Glutamatergic neuron (in vitro differentiated cells): ENCODE data around the gene GRIK3. TPM values are rescaled to one million over a fixed set of nuclear protein-coding genes. Genes with fewer than 3 reads are reported as not detected.

ENCODE experiments used
- DNase-seq: peaks from one replicate; pipeline ENCODE4 v3.0.0; 2022
- H3K27ac Mint-ChIP-seq: one replicate; pipeline ENCODE4 v1.8.0; 2020; ENCODE audit warnings: mild to moderate bottlenecking, mixed read lengths, inconsistent platforms; ENCODE audit not compliant: unreplicated experiment
- H3K27me3 Mint-ChIP-seq: one replicate; pipeline ENCODE4 v1.8.0; 2020; ENCODE audit warnings: mild to moderate bottlenecking, moderate library complexity, mixed read lengths, inconsistent platforms; ENCODE audit not compliant: unreplicated experiment
- H3K36me3 Mint-ChIP-seq: one replicate; pipeline ENCODE4 v1.8.0; 2020; ENCODE audit warnings: mild to moderate bottlenecking, mixed read lengths, inconsistent platforms; ENCODE audit not compliant: unreplicated experiment
- H3K4me1 Mint-ChIP-seq: one replicate; pipeline ENCODE4 v1.8.0; 2020; ENCODE audit warnings: mild to moderate bottlenecking, low read depth, mixed read lengths, inconsistent platforms; ENCODE audit not compliant: unreplicated experiment
- H3K4me3 Mint-ChIP-seq: one replicate; pipeline ENCODE4 v1.8.0; 2020; ENCODE audit warnings: mild to moderate bottlenecking, mixed read lengths, inconsistent platforms; ENCODE audit not compliant: unreplicated experiment
- H3K9me3 Mint-ChIP-seq: one replicate; pipeline ENCODE4 v1.8.0; 2020; ENCODE audit warnings: mild to moderate bottlenecking, moderate library complexity, mixed read lengths, inconsistent platforms; ENCODE audit not compliant: unreplicated experiment
- total RNA-seq: library from RNA; stranded (reverse); fragmentation: NEBNext Ultra II Directional; extraction: Animal tissue kit (Norgen Biotek cat#: 25700); gene quantifications from one replicate; pipeline ENCODE4 v1.2.1, GENCODE V29; 2021; ENCODE audit not compliant: unreplicated experiment
- TF ChIP-seq, protein P1 (sequence below): fragments of 200-600 bp; sonication (generic); IDR thresholded peaks from one replicate; pipeline ENCODE4 v1.5.0; 2021; ENCODE audit not compliant: partially characterized antibody, unreplicated experiment

The GRIK3 gene
- total RNA-seq, 1 donor from 2014 or later, result 60.1 TPM

GRCh38 chr1:36880155-36881067, 153.9 kb downstream of the GRIK3 start:
- no peak overlapping the region for H3K27ac Mint-ChIP-seq
- H3K9me3 Mint-ChIP-seq, result peaks cover 7% of the 10 kb centered on the region
- peaks cover 9% of the 10 kb centered on the region for H3K4me1 Mint-ChIP-seq
- H3K4me3 Mint-ChIP-seq, result no peak overlapping the region
- peaks cover 2% of the 10 kb centered on the region for H3K27me3 Mint-ChIP-seq
- H3K36me3 Mint-ChIP-seq, result peaks cover 11% of the 10 kb centered on the region
- no peak for DNase-seq
- TF ChIP-seq, protein P1, sequence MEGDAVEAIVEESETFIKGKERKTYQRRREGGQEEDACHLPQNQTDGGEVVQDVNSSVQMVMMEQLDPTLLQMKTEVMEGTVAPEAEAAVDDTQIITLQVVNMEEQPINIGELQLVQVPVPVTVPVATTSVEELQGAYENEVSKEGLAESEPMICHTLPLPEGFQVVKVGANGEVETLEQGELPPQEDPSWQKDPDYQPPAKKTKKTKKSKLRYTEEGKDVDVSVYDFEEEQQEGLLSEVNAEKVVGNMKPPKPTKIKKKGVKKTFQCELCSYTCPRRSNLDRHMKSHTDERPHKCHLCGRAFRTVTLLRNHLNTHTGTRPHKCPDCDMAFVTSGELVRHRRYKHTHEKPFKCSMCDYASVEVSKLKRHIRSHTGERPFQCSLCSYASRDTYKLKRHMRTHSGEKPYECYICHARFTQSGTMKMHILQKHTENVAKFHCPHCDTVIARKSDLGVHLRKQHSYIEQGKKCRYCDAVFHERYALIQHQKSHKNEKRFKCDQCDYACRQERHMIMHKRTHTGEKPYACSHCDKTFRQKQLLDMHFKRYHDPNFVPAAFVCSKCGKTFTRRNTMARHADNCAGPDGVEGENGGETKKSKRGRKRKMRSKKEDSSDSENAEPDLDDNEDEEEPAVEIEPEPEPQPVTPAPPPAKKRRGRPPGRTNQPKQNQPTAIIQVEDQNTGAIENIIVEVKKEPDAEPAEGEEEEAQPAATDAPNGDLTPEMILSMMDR, result no peak

DNA sequence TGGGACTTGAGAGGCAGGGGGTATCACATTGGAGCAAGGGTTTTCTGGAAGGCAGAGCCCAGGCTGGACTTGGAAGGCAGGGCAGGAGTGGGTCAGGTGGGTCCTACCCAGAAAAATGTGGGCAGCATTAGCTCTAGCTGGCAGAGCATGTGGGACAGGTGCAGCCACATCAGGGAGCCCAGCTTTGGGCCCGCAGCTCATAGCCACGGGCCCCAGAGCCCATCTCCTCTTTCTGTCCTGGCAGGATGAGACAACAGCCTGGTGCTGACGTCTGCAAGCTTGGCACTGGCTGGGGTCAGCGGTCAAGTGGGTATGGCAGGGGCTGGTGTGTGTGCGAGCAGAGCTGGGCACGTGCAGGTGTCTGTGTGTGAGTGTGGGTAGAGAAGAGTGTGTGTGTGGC, 154.7 kb downstream of the GRIK3 start:
- peaks cover 2% of the 10 kb centered on the region for H3K27me3 Mint-ChIP-seq
- DNase-seq, result no peak
- H3K4me3 Mint-ChIP-seq, result no peak overlapping the region
- H3K27ac Mint-ChIP-seq, result no peak overlapping the region
- H3K4me1 Mint-ChIP-seq, result peaks cover 16% of the 10 kb centered on the region
- TF ChIP-seq, protein P1, result no peak
- H3K36me3 Mint-ChIP-seq, result peaks cover 11% of the 10 kb centered on the region
- peaks cover 10% of the 10 kb centered on the region for H3K9me3 Mint-ChIP-seq

DNA sequence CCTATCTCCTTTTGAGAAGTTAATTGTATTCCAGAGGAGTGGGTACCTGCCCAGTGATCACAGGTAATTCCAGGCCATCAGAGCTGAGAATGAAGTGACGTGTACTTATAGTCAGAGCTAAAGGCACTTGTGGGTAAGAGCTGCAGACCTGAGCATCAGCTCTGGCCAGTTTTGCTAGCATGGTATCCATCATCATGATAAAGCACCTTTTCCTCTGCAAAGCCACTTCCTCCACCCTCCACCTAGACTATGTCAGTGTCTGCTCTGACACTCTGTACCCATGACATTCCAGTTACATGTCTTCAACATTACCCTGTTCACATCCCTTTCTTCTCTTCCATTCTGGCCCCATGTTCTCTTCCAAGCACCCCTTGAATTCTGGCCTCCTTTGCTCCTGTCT, 157.3 kb downstream of the GRIK3 start:
- H3K4me3 Mint-ChIP-seq, result no peak overlapping the region
- H3K27ac Mint-ChIP-seq, result no peak overlapping the region
- peaks cover 5% of the 10 kb centered on the region for H3K27me3 Mint-ChIP-seq
- H3K9me3 Mint-ChIP-seq, result peaks cover 11% of the 10 kb centered on the region
- TF ChIP-seq, protein P1, result no peak
- peaks cover 8% of the 10 kb centered on the region for H3K36me3 Mint-ChIP-seq
- H3K4me1 Mint-ChIP-seq, result peaks cover 30% of the 10 kb centered on the region
- no peak for DNase-seq

- Mint-ChIP-seq H3K9me3 (peaks cover 4% of the 10 kb centered on the region), H3K4me3 (peak overlapping the region; percentile 37), H3K27ac (peak overlapping the region; percentile 44), H3K36me3 (peaks cover 8% of the 10 kb centered on the region), H3K4me1 (peaks cover 54% of the 10 kb centered on the region), H3K27me3 (peaks cover 5% of the 10 kb centered on the region)
- TF ChIP-seq, protein P1, result no peak
- DNase-seq, result no peak
Measured at GRCh38 chr1:36874271-36875060, 159.8 kb downstream of the GRIK3 start.
